Measurements from ENCODE around the gene CER1.

The CER1 gene

GRCh38 chr9:14744768-14745167 is 22.2 kb upstream of the CER1 start:
- H3K4me3 ChIP-seq (ENCODE audit: low read length): no peak overlapping the region
- no peak for TF ChIP-seq ZNF274 (IDR thresholded peaks at IDR 0.05; ENCODE audit: low read depth, low read length)

DNA sequence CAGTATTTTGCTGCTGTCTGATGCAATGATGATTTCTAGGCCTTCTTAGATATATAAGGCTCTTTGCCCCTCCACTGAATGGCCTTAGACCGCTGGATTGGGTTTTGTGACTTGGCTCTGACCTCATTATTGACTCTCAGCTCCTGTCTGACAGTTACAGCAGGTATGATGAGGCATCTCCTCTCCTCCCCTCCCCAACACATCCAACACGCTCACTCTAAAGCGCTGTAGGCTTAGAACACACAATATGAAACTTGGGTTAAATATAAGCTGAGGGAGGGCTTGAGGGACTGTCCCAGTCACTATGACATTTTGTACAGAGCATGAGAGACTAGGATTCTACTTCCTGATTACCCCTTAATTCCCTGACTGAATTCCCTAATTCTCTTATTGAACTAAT is 18.8 kb upstream of the CER1 start:
- no peak for TF ChIP-seq ZNF274 (IDR thresholded peaks at IDR 0.05; ENCODE audit: low read depth, low read length)
- H3K4me3 ChIP-seq (ENCODE audit: low read length): no peak overlapping the region

GRCh38 chr9:14733133-14733532 is 10.6 kb upstream of the CER1 start:
- H3K4me3 ChIP-seq (ENCODE audit: low read length): no peak overlapping the region
- no peak for TF ChIP-seq ZNF274 (IDR thresholded peaks at IDR 0.05; ENCODE audit: low read depth, low read length)

DNA sequence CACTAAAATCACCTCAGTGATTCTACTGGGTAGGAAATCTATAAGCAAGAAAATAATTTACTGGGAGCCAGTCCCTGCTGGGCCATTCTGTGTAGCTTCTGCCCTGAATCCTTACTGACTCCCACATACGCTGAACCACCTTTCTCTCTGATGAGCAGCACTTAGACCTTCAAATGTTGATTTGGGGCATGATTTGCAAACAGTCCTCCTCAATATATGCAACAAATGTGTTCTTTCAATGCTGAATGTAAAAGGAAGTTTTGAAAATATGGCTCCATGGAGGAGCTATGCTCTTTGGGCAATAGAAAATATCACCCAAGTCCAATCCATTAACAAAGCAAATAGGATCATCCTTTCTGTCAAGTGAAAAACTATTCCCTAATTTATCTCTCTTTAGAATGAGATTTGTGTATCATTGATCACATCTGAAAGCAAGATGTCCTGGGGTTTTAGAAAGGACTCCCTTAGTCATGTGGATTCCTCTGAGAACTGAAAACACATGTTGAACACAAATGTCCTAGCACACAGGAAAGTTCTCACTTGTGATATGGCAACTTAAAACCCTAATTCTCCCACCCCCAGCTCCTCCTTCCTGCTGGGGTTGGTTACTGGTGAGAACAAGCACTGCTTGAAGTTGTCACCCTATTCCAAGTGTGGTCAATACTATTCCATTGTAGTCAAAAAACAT is 8.9 kb upstream of the CER1 start:
- H3K4me3 ChIP-seq (ENCODE audit: low read length): no peak overlapping the region
- no peak for TF ChIP-seq ZNF274 (IDR thresholded peaks at IDR 0.05; ENCODE audit: low read depth, low read length)

DNA sequence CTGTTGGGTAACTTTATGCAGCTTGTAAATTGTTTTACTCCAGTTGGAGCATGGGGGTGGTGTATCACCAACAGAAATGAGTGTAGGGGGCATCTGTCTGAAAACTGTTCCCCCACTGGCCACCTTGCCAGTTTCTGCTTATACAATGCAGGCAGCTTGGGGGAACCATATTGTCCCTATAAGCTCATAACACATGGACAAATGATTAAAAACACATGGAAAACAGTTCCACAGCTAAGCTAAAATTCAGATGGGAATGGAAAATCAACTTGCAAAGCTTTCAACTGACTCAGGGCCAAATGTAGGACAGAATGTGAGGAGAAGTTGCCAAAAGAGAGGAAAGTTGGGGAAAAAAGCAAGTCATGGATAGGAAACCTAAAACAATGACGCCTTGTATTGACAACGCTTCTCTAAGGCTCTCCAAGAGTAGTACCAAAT is 7.9 kb upstream of the CER1 start:
- TF ChIP-seq ZNF274 (IDR thresholded peaks at IDR 0.05; ENCODE audit: low read depth, low read length): no peak
- H3K4me3 ChIP-seq (ENCODE audit: low read length): no peak overlapping the region

GRCh38 chr9:14723301-14723700 is 768 bp upstream of the CER1 start:
- H3K4me3 ChIP-seq (ENCODE audit: low read length): no peak overlapping the region
- no peak for TF ChIP-seq ZNF274 (IDR thresholded peaks at IDR 0.05; ENCODE audit: low read depth, low read length)

DNA sequence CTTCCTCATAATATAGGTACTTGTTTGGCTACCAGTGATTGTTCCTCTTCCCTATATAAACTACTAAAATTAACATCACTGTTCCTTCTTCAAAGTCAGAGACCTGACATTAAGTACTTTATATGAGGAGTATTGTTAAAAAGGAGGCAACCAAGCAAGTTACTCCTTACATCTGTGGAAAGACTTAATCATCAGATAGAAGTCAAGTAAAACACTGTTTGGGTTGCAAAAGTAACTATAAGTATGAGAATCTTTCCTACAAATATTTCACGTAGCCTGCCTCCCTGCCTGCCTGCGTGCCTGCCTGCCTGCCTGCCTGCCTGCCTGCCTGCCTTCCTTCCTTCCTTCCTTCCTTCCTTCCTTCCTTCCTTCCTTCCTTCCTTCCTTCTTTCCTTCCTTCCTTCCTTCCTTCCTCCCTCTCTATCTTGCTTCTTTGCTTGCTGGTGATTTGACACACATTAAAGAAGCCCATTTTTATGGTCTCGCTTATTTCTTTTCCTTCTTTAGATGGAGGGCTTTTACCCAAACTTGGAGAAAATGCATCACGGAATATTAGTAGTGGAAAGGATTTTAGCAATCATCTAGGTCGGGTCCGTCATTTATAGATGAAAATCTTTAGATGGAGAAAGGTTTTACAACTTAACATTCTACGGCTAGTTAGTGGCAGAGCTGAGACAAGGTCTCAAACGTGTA is 3.2 kb downstream of the CER1 start:
- H3K4me3 ChIP-seq (ENCODE audit: low read length): no peak overlapping the region
- no peak for TF ChIP-seq ZNF274 (IDR thresholded peaks at IDR 0.05; ENCODE audit: low read depth, low read length)

DNA sequence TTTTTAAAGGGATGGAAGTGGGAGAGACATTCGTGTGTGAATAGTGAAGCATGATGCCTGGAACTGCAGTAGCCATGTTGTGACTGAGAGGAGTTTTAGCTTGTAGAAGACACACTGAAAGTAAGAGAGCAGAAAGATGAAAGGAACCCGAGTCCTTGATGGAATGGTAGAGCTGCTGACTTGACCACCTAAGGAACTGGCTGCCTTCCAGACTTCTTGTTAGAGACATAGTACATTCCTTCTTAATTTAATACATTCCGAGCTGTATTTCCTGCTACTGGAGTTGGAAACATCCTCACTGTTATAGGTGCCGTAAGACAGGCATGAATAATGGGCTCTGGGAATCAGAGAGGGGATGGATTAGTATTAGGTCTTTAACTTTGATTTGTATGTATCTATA is 7.4 kb downstream of the CER1 start:
- no peak overlapping the region for H3K4me3 ChIP-seq (ENCODE audit: low read length)
- no peak for TF ChIP-seq ZNF274 (IDR thresholded peaks at IDR 0.05; ENCODE audit: low read depth, low read length)

- no peak for TF ChIP-seq ZNF274 (IDR thresholded peaks at IDR 0.05; ENCODE audit: low read depth, low read length)
These were observed 9.3 kb downstream of the CER1 start for GRCh38 chr9:14713187-14713767.

DNA sequence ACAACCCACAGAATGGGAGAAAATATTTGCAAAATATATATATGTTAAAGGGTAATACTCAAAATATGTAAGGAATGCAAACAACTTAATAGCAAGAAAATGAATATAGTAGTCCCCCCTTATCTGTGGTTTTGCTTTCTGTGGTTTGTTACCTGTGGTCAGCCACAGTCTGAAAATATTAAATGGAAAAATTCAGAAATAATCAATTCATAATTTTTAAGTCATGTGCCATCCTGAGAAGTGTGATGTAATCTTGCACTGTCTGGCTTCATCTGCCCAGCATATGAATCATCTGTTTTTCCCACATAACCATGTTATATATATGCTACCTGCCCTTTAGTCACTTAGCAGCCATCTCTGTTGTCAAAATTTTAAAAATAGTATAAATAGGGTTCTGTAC is 11.7 kb downstream of the CER1 start:
- TF ChIP-seq ZNF274 (IDR thresholded peaks at IDR 0.05; ENCODE audit: low read depth, low read length): no peak
- no peak overlapping the region for H3K4me3 ChIP-seq (ENCODE audit: low read length)

More at GRCh38 chr9:14713187-14713767, 9.3 kb downstream of the CER1 start:
- H3K4me3 ChIP-seq (ENCODE audit: low read length): no peak overlapping the region

DNA sequence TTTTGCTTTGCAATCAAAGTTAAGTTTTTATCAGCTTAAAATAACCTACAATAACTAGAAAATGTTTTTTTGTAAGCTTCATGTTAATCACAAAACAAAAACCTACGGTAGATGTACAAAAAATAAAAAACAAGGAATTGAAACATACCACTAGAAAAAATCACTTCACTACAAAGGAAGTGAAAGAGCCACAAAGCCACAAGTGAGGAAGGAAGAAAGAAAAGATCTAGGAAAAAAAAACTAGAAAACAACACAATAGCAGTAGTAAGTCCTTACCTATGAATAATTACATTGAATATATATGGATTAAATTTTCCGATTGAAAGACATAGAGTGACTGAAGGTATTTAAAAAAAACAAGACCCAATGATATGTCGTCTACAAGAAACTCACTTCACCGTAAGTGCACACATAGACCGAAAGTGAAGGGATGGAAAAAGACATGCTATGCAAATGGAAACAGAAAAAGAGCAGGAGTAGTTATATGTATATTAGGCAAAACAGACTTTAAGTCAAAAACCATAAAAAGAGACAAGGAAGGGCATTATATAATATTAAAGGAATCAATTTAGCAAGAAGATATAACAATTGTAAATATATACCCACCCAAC is 15.9 kb downstream of the CER1 start:
- no peak overlapping the region for H3K4me3 ChIP-seq (ENCODE audit: low read length)
- no peak for TF ChIP-seq ZNF274 (IDR thresholded peaks at IDR 0.05; ENCODE audit: low read depth, low read length)

DNA sequence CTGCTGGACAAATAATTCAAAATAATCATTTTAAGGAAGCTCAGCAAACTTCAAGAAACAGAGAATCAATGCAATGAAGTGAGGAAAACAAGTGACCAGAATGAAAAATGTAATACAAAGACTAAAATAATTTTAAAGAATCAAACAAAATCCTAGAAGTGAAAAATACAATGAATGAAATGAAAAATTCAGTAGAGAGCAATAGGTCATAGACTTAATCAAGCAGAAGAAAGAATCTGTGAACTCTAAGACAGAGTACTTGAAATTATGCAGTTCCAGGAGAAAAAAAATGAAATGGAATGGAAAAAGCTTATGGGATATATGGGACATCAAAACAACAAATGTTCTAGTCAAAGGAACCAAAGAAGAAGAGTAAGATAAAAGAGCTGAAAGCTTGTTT is 17.5 kb downstream of the CER1 start:
- no peak overlapping the region for H3K4me3 ChIP-seq (ENCODE audit: low read length)
- no peak for TF ChIP-seq ZNF274 (IDR thresholded peaks at IDR 0.05; ENCODE audit: low read depth, low read length)

DNA sequence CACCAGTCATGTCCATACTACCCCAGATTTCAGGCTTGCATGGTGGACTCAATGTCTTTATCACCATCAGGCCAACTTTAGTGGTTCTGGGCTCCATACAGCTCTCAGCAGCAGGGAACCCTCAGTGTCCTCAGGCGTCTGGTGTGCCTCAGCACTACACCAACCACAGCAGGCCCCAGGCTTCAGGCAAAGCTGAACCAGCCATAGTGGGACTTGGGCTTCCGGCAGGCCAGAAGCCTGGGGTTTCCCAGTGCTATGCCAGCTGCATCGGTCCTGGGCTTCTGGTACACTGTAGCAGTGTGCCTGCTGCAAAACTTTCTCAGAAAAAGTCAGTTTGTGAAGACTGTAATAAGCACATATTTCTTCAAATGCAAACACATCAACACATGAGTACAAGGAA is 18.3 kb downstream of the CER1 start:
- no peak overlapping the region for H3K4me3 ChIP-seq (ENCODE audit: low read length)
- TF ChIP-seq ZNF274 (IDR thresholded peaks at IDR 0.05; ENCODE audit: low read depth, low read length): no peak

DNA sequence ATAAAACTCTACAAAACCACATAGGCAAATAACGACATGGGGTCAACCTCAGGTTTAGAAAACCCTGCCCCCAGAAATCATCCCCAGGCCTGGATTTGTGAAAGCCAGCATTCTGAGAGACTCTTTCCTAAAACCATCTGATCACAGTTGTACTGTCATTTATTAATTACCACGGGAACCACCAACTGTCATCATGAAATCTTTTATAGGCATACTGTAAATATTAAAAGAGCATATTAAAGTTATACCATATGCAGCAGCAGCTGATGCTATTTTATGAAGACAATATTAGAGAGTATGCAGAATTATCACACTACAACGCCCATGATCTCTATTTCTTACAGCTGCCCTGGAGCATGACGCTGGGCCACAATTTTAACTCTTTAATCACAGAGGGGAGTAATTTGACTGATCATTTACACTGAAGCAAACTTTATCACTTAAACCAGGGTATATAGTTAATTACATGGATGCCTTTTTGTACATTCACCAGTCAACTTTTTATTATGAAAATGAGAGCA is 20.3 kb downstream of the CER1 start:
- no peak overlapping the region for H3K4me3 ChIP-seq (ENCODE audit: low read length)

More for the DNA sequence above, 20.3 kb downstream of the CER1 start:
- TF ChIP-seq ZNF274 (IDR thresholded peaks at IDR 0.05; ENCODE audit: low read depth, low read length): no peak

All from GM08714 (cell line).